PFSK-1 (cell line): ENCODE results near the gene SARDH.

ENCODE experiments used
- FOXP2 ChIP-seq: optimal IDR thresholded peaks from 2 replicates; pipeline ENCODE3; 2011; ENCODE audit warnings: borderline replicate concordance, control low read depth, inconsistent platforms; ENCODE audit not compliant: insufficient read depth; ENCODE audit errors: extremely low read length, extremely low read depth
- POLR2AphosphoS5 ChIP-seq: IDR thresholded peaks from 2 replicates; pipeline ENCODE4 v1.6.1; 2012; ENCODE audit warnings: low read depth, mild to moderate bottlenecking, control low read depth, low read length, moderate library complexity
- REST ChIP-seq, 2 experiments: IDR thresholded peaks; 2 replicates each; pipeline versions ENCODE4 v1.6.1 to v1.8.0; 2011 to 2012; ENCODE audit warnings: low read depth in 2 of 2, low read length in 2 of 2, control low read depth in 1 of 2, inconsistent platforms in 1 of 2, mild to moderate bottlenecking in 1 of 2, moderate library complexity in 1 of 2; ENCODE audit not compliant: insufficient read depth in 1 of 2
- SIN3A ChIP-seq: IDR thresholded peaks from 2 replicates; pipeline ENCODE4 v1.6.1; 2012; ENCODE audit warnings: mild to moderate bottlenecking, low read length, moderate library complexity, borderline replicate concordance; ENCODE audit not compliant: insufficient read depth
- TAF1 ChIP-seq: IDR thresholded peaks from 2 replicates; pipeline ENCODE4 v1.6.1; 2012; ENCODE audit warnings: low read length, control low read depth, borderline replicate concordance; ENCODE audit not compliant: insufficient read depth

SARDH gene

GRCh38 chr9:133761641-133762248 lies 23.6 kb upstream of the SARDH start:
- TF ChIP-seq TAF1 = no peak
- TF ChIP-seq SIN3A = no peak
- TF ChIP-seq FOXP2 = no peak
- TF ChIP-seq REST (IDR thresholded peaks at IDR 0.05; ENCODE audit: insufficient read depth in 1 of 2, low read depth in 2 of 2, low read length in 2 of 2) = no peak
- no peak for TF ChIP-seq POLR2AphosphoS5

- TF ChIP-seq TAF1 (no peak), SIN3A (no peak), FOXP2 (no peak), POLR2AphosphoS5 (no peak), REST (IDR thresholded peaks at IDR 0.05; ENCODE audit: insufficient read depth in 1 of 2, low read depth in 2 of 2, low read length in 2 of 2) (no peak)
These were observed 22.6 kb upstream of the SARDH start for GRCh38 chr9:133760713-133761290.

GRCh38 chr9:133759946-133760345 lies 21.8 kb upstream of the SARDH start:
- TF ChIP-seq SIN3A (no peak), TAF1 (no peak), POLR2AphosphoS5 (no peak), REST (IDR thresholded peaks at IDR 0.05; ENCODE audit: insufficient read depth in 1 of 2, low read depth in 2 of 2, low read length in 2 of 2) (no peak), FOXP2 (no peak)

GRCh38 chr9:133759146-133759900 lies 21.2 kb upstream of the SARDH start:
- no peak for TF ChIP-seq POLR2AphosphoS5
- no peak for TF ChIP-seq FOXP2
- no peak for TF ChIP-seq TAF1
- TF ChIP-seq SIN3A = no peak
- TF ChIP-seq REST (IDR thresholded peaks at IDR 0.05; ENCODE audit: insufficient read depth in 1 of 2, low read depth in 2 of 2, low read length in 2 of 2) = no peak
